Large intestine (tissue), 3 donors: ENCODE results near the gene GAREM2. TPM values are rescaled to one million over a fixed set of nuclear protein-coding genes. Genes with fewer than 3 reads are reported as not detected.

ENCODE experiments used
- DNase-seq, 2 donors: peaks; one replicate each; pipeline versions ENCODE4 v3.0.0 to v3.0.0-alpha.2; 2013
- H3K27ac ChIP-seq: one replicate; pipeline ENCODE4 v1.5.1; 2013; ENCODE audit warnings: low read length
- H3K27me3 ChIP-seq: 2 replicates; pipeline ENCODE4 v1.6.1; 2013; ENCODE audit warnings: low read length; ENCODE audit not compliant: control insufficient read depth, insufficient read depth
- H3K36me3 ChIP-seq: 2 replicates; pipeline ENCODE4 v1.6.1; 2013; ENCODE audit warnings: low read length; ENCODE audit not compliant: control insufficient read depth, insufficient read depth
- H3K4me1 ChIP-seq: one replicate; pipeline ENCODE4 v1.6.1; 2013; ENCODE audit warnings: low read length; ENCODE audit not compliant: control insufficient read depth, insufficient read depth
- H3K4me3 ChIP-seq: one replicate; pipeline ENCODE4 v1.5.1; 2013; ENCODE audit warnings: low read length
- H3K9me3 ChIP-seq: one replicate; pipeline ENCODE4 v1.6.1; 2013; ENCODE audit warnings: mild to moderate bottlenecking, low read depth, low read length, moderate library complexity; ENCODE audit not compliant: control insufficient read depth
- WGBS: methylation state at CpG from one replicate; pipeline ENCODE4 v1.1.5; 2013; ENCODE audit warnings: low lambda C conversion rate; ENCODE audit not compliant: insufficient coverage; 5-methylcytosine and 5-hydroxymethylcytosine counted together
- polyA plus RNA-seq: library from polyadenylated mRNA; unstranded; fragments of 120-200 nt; gene quantifications from one replicate; pipeline ENCODE4 v1.2.1, GENCODE V29; 2013

Gene GAREM2
- polyA plus RNA-seq, 1 donor: 2.4 TPM

DNA sequence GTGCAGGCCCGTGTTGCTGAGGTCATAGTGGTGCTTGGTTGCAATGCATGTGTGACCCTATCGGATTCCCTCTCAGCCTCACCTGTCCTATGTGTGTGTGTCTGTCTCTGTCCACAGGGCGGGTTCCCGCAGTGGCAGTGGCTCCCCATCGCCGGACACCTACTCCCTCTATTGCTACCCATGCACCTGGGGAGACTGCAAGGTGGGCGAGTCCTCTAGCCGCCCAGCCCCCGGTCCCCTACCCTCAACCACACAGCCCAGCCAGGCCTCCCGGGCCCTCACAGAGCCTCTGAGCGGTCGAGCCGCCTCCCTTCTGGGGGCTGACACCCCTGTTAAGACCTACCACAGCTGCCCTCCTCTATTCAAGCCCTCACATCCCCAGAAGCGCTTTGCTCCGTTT, 14.2 kb downstream of the GAREM2 start:
- DNase-seq: no peak

DNA sequence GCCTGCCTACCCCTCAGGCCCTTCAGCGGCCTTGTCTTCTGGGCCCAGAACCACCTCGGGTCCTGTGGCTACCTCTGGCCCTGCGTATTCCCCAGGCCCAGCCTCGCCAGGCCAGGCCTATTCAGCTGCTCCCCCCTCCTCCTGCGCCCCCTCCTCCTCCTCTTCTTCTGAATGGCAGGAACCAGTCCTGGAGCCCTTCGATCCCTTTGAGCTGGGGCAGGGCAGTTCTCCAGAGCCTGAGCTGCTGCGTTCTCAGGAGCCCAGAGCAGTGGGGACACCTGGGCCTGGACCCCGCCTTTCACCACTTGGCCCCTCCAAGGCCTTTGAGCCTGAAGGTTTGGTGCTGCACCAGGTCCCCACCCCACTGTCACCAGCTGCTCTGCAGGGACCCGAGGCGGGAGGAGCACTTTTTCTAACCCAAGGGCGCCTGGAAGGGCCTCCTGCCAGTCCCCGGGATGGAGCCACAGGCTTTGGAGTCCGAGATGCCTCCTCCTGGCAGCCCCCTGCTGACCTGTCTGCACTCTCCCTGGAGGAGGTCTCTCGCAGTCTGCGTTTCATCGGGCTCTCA, 14.7 kb downstream of the GAREM2 start:
- H3K27ac ChIP-seq: no peak overlapping the region
- H3K4me3 ChIP-seq: no peak overlapping the region
- WGBS: 100% methylated on average over 1 of the region's 16 CpGs
- no peak for DNase-seq
- H3K27me3 ChIP-seq: peaks cover 20% of the 10 kb centered on the region
- H3K4me1 ChIP-seq: peaks cover 3% of the 10 kb centered on the region
- H3K9me3 ChIP-seq: no peaks in the 10 kb centered on the region
- peaks cover 34% of the 10 kb centered on the region for H3K36me3 ChIP-seq

More for the DNA sequence above, 14.2 kb downstream of the GAREM2 start:
- no CpG with 5 or more reads among the region's 15 CpGs for WGBS
- H3K9me3 ChIP-seq: no peaks in the 10 kb centered on the region
- peaks cover 20% of the 10 kb centered on the region for H3K27me3 ChIP-seq
- H3K36me3 ChIP-seq: peaks cover 30% of the 10 kb centered on the region
- H3K4me1 ChIP-seq: peaks cover 3% of the 10 kb centered on the region
- no peak overlapping the region for H3K4me3 ChIP-seq
- H3K27ac ChIP-seq: no peak overlapping the region

DNA sequence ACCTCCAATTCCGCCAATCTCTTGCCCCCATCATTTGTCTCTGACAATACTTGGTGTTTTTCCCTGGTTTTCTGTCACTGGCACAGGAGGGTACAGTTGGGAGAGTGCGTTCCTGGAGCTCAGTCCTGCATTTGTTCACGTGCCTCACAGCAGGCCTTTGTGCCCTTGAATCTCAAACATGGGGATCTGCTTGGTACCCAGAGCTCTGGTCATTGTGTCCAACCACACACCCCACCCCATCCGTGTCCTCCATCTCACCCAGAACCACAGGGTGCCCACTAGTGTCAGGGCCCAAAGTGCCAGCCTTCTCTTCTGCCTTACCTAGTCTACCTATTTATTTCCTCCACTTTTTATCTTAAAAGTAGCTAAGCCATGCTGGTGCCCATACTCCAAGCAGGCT, 16.2 kb downstream of the GAREM2 start:
- Histone ChIP-seq H3K27me3 (peaks cover 7% of the 10 kb centered on the region), H3K9me3 (no peaks in the 10 kb centered on the region), H3K4me1 (peaks cover 3% of the 10 kb centered on the region), H3K27ac (no peak overlapping the region), H3K36me3 (peaks cover 48% of the 10 kb centered on the region), H3K4me3 (no peak overlapping the region)
- no peak for DNase-seq
- WGBS: no CpG with 5 or more reads among the region's 4 CpGs

DNA sequence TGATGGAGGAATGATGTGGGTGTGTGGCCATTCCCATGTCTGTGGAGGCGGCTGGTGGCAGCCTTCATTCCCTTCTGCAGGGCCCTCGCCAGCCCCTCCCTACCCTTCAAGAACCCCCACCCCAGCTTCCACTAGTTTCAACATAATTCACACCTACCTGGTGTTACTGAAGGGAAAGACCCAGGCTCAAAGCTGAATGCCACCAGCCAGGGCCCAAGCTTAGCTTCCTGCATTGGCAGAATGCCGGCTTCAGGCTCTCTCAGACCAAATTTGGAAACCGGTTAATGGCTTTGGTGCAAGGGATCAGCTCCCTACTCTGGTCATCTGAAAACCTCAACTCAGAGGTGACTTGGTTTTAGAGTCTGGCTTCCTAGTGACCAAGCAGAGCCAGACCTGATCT, 16.9 kb downstream of the GAREM2 start:
- WGBS: no CpG with 5 or more reads among the region's 4 CpGs
- Histone ChIP-seq H3K9me3 (no peaks in the 10 kb centered on the region), H3K4me3 (no peak overlapping the region), H3K4me1 (peaks cover 3% of the 10 kb centered on the region), H3K36me3 (peaks cover 54% of the 10 kb centered on the region), H3K27ac (no peak overlapping the region), H3K27me3 (peaks cover 7% of the 10 kb centered on the region)
- DNase-seq: no peak

- H3K36me3 ChIP-seq: peaks cover 60% of the 10 kb centered on the region
These were observed 17.5 kb downstream of the GAREM2 start for GRCh38 chr2:26190369-26190768.

GRCh38 chr2:26191316-26192159, 18.6 kb downstream of the GAREM2 start:
- Histone ChIP-seq H3K27ac (no peak overlapping the region), H3K4me3 (no peak overlapping the region), H3K9me3 (no peaks in the 10 kb centered on the region), H3K27me3 (no peaks in the 10 kb centered on the region), H3K36me3 (peaks cover 67% of the 10 kb centered on the region), H3K4me1 (no peaks in the 10 kb centered on the region)
- DNase-seq: no peak
- 80% methylated on average over 1 of the region's 20 CpGs for WGBS

More at GRCh38 chr2:26190369-26190768, 17.5 kb downstream of the GAREM2 start:
- Histone ChIP-seq H3K4me1 (peaks cover under 1% of the 10 kb centered on the region), H3K9me3 (no peaks in the 10 kb centered on the region), H3K27ac (no peak overlapping the region), H3K27me3 (peaks cover 4% of the 10 kb centered on the region), H3K4me3 (no peak overlapping the region)
- WGBS: no CpG with 5 or more reads among the region's 7 CpGs
- no peak for DNase-seq

DNA sequence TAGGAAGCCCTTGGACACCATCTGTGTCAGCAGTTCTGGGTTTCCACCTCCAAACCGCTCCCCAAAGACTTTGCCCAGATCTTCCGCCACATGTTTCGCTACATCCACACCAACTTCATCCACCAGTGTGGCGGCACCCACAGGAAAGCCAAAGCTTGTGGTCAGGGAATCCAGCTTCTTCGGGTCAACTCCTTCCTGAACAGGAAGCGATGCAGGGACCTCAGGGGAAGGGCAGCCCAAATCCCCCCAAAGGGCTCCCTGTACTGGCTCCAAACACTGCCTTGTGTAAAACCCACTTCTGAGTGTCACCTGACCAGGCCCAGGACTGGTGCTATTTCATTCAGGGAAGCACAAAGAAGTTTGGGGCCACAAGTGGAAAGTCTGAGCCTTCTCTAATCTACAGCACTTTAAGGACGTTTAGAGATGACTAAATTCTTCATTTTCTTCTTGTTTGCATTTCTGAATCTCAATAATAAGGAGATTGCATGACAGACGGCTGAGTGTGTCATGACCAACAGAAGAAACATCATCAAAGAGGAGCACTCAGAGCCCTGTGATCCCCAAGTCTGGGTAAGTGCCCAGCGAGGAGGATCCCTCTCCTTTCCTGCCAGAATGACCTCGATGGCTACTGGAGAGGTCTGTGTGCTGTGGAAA, 20.8 kb downstream of the GAREM2 start:
- Histone ChIP-seq H3K4me3 (no peak overlapping the region), H3K4me1 (no peaks in the 10 kb centered on the region), H3K9me3 (no peaks in the 10 kb centered on the region), H3K27ac (no peak overlapping the region), H3K27me3 (no peaks in the 10 kb centered on the region), H3K36me3 (peaks cover 85% of the 10 kb centered on the region)
- WGBS: 100% methylated on average over 1 of the region's 10 CpGs
- DNase-seq: no peak

- Histone ChIP-seq H3K9me3 (no peaks in the 10 kb centered on the region), H3K27me3 (no peaks in the 10 kb centered on the region), H3K36me3 (peaks cover 89% of the 10 kb centered on the region), H3K27ac (no peak overlapping the region), H3K4me3 (no peak overlapping the region), H3K4me1 (no peaks in the 10 kb centered on the region)
- no peak for DNase-seq
- 75% methylated on average over 2 of the region's 12 CpGs for WGBS
These were observed 22.4 kb downstream of the GAREM2 start for GRCh38 chr2:26195040-26195984.

DNA sequence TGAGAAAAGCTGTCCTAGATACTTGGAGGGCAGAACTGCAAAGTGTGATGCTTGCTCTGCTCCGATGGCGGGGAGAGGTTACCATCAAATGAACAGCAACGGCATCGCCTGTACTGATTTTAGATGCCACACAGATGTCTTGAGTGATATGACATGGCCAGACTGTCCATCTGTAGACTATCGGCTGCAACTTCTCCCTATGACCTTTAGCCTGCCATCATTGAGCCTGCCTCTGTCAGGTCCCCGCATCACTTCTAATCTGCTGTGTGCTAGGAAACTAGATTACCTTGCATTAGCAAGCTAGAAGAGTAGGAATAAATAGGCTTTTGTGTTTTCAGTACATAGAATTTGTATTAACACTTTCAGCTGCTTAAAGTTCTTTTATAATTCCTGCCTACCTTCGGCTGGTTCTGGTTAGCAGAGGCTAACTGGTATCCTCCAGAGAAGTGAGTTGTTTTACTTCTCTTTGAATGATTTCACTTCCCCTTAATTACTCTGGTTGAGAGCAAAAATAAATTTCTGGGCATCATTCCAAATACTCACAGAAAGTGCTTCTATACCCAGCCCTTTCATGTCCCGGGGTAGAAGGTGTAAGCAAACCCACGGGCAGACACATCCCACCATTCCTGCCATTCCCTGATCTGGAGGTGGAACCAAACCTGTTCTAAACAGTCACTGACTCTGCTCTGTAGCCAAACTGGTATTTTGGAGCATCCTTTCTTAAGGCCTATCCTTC, 24.0 kb downstream of the GAREM2 start:
- H3K9me3 ChIP-seq: no peaks in the 10 kb centered on the region
- no peaks in the 10 kb centered on the region for H3K27me3 ChIP-seq
- no CpG with 5 or more reads among the region's 9 CpGs for WGBS
- H3K4me3 ChIP-seq: no peak overlapping the region
- H3K4me1 ChIP-seq: no peaks in the 10 kb centered on the region
- H3K27ac ChIP-seq: no peak overlapping the region
- DNase-seq: no peak
- peaks cover 87% of the 10 kb centered on the region for H3K36me3 ChIP-seq
